HEK293 (cell line): ENCODE results near the gene CACNA1C.

Experiments
- CTCF ChIA-PET: fragments of 350-600 bp; formaldehyde crosslinking; extraction: SDS; loops from one replicate; lab custom pipeline; 2021; ENCODE audit warnings: antibody characterized with exemption; lab: Yijun Ruan, JAX
- POLR2A ChIA-PET: fragments of 300-600 bp; formaldehyde crosslinking; extraction: SDS; loops from one replicate; lab custom pipeline; 2020; ENCODE audit warnings: antibody characterized with exemption, inconsistent platforms; lab: Yijun Ruan, JAX
- H3K27ac ChIP-seq: fragments of 200-500 bp; sonication (Bioruptor generic); 2 replicates; pipeline ENCODE4 v1.5.1; 2014; ENCODE audit warnings: low read depth, low read length, control low read depth, inconsistent platforms; ENCODE audit errors: extremely low read depth
- H3K36me3 ChIP-seq, 2 experiments: fragments of 200-500 bp in 1 of 2; sonication (Bioruptor generic) in 1 of 2; 1 replicate in 1 of 2; 2 replicates in 1 of 2; pipeline ENCODE4 v1.5.1; 2014 to 2017; ENCODE audit warnings: inconsistent platforms in 2 of 2, low read length in 2 of 2; ENCODE audit not compliant: control insufficient read depth in 2 of 2, insufficient read depth in 1 of 2
- H3K4me1 ChIP-seq: fragments of 200-500 bp; sonication (Bioruptor generic); 2 replicates; pipeline ENCODE4 v1.5.1; 2014; ENCODE audit warnings: mild to moderate bottlenecking, low read length, inconsistent platforms; ENCODE audit not compliant: control insufficient read depth, insufficient read depth
- H3K4me3 ChIP-seq: 2 replicates; pipeline ENCODE4 v1.5.1; 2011; ENCODE audit warnings: low read depth, mild to moderate bottlenecking, control low read depth, low read length, moderate library complexity
- H3K9me3 ChIP-seq: fragments of 200-500 bp; sonication (Bioruptor generic); 2 replicates; pipeline ENCODE4 v1.5.1; 2014; ENCODE audit warnings: low read depth, low read length, inconsistent platforms; ENCODE audit not compliant: control insufficient read depth, insufficient read depth
- BCL11B ChIP-seq: fragments of 450-650 bp; formaldehyde crosslinking; IDR thresholded peaks from 2 replicates; pipeline ENCODE4 v1.5.1; 2016; ENCODE audit warnings: low read depth, missing biosample characterization, missing genetic modification characterization
- EGR2 ChIP-seq: fragments of 450-650 bp; formaldehyde crosslinking; IDR thresholded peaks from 2 replicates; pipeline ENCODE4 v1.5.1; 2016; ENCODE audit warnings: low read depth, missing biosample characterization, missing genetic modification characterization
- HOXA7 ChIP-seq: sonication (generic); formaldehyde crosslinking; IDR thresholded peaks from 2 replicates; pipeline ENCODE4 v1.8.1; 2022; ENCODE audit warnings: missing genetic modification reagents, borderline replicate concordance
- HOXC10 ChIP-seq: sonication (generic); formaldehyde crosslinking; IDR thresholded peaks from 2 replicates; pipeline ENCODE4 v1.8.1; 2023; ENCODE audit warnings: mild to moderate bottlenecking, missing genetic modification reagents
- KLF16 ChIP-seq: fragments of 450-650 bp; formaldehyde crosslinking; IDR thresholded peaks from 2 replicates; pipeline ENCODE4 v1.5.1; 2017; ENCODE audit warnings: missing biosample characterization, missing genetic modification characterization
- KLF7 ChIP-seq: fragments of 450-650 bp; formaldehyde crosslinking; IDR thresholded peaks from 2 replicates; pipeline ENCODE4 v1.5.1; 2016; ENCODE audit warnings: missing biosample characterization, missing genetic modification characterization, borderline replicate concordance
- RBAK ChIP-seq: fragments of 450-650 bp; formaldehyde crosslinking; IDR thresholded peaks from 2 replicates; pipeline ENCODE4 v1.5.1; 2016; ENCODE audit warnings: missing biosample characterization, missing genetic modification characterization
- SALL2 ChIP-seq: fragments of 450-650 bp; formaldehyde crosslinking; IDR thresholded peaks from 2 replicates; pipeline ENCODE4 v1.5.0; 2017; ENCODE audit warnings: missing biosample characterization, mild to moderate bottlenecking, missing genetic modification characterization, borderline replicate concordance
- SP7 ChIP-seq: fragments of 450-650 bp; formaldehyde crosslinking; IDR thresholded peaks from 2 replicates; pipeline ENCODE4 v1.5.1; 2016; ENCODE audit warnings: missing biosample characterization, missing genetic modification characterization
- YY1 ChIP-seq: fragments of 450-650 bp; formaldehyde crosslinking; IDR thresholded peaks from 2 replicates; pipeline ENCODE4 v1.5.1; 2018; ENCODE audit warnings: missing biosample characterization, missing genetic modification characterization
- ZBTB17 ChIP-seq: fragments of 450-650 bp; formaldehyde crosslinking; IDR thresholded peaks from 2 replicates; pipeline ENCODE4 v1.5.1; 2016; ENCODE audit warnings: missing biosample characterization, missing genetic modification characterization
- ZNF148 ChIP-seq: fragments of 450-650 bp; formaldehyde crosslinking; IDR thresholded peaks from 2 replicates; pipeline ENCODE4 v1.5.0; 2017; ENCODE audit warnings: missing biosample characterization, missing genetic modification characterization, borderline replicate concordance
- ZNF175 ChIP-seq: fragments of 450-650 bp; formaldehyde crosslinking; IDR thresholded peaks from 2 replicates; pipeline ENCODE4 v1.5.1; 2016; ENCODE audit warnings: missing biosample characterization, missing genetic modification characterization
- ZNF211 ChIP-seq: fragments of 450-650 bp; formaldehyde crosslinking; IDR thresholded peaks from 2 replicates; pipeline ENCODE4 v1.5.1; 2016; ENCODE audit warnings: low read depth, missing biosample characterization, missing genetic modification characterization
- ZNF311 ChIP-seq: fragments of 450-650 bp; formaldehyde crosslinking; IDR thresholded peaks from 2 replicates; pipeline ENCODE4 v1.5.1; 2017; ENCODE audit warnings: missing biosample characterization, missing genetic modification characterization, borderline replicate concordance
- ZNF362 ChIP-seq: fragments of 450-650 bp; formaldehyde crosslinking; IDR thresholded peaks from 2 replicates; pipeline ENCODE4 v1.5.1; 2016; ENCODE audit warnings: missing biosample characterization, missing genetic modification characterization
- ZNF398 ChIP-seq: fragments of 450-650 bp; formaldehyde crosslinking; IDR thresholded peaks from 2 replicates; pipeline ENCODE4 v1.5.1; 2017; ENCODE audit warnings: missing biosample characterization, missing genetic modification characterization
- ZNF426 ChIP-seq: fragments of 450-650 bp; formaldehyde crosslinking; IDR thresholded peaks from 2 replicates; pipeline ENCODE4 v1.5.1; 2017; ENCODE audit warnings: missing biosample characterization, missing genetic modification characterization, mild to moderate bottlenecking, inconsistent platforms, moderate library complexity
- ZNF433 ChIP-seq: fragments of 450-650 bp; formaldehyde crosslinking; IDR thresholded peaks from 2 replicates; pipeline ENCODE4 v1.5.1; 2016; ENCODE audit warnings: missing biosample characterization, missing genetic modification characterization, low read depth
- ZNF585B ChIP-seq: fragments of 450-650 bp; formaldehyde crosslinking; IDR thresholded peaks from 2 replicates; pipeline ENCODE4 v1.5.1; 2016; ENCODE audit warnings: missing biosample characterization, missing genetic modification characterization
- ZNF777 ChIP-seq: fragments of 450-650 bp; formaldehyde crosslinking; IDR thresholded peaks from 2 replicates; pipeline ENCODE4 v1.5.1; 2017; ENCODE audit warnings: missing biosample characterization, missing genetic modification characterization, borderline replicate concordance
- ZNF843 ChIP-seq: fragments of 450-650 bp; formaldehyde crosslinking; IDR thresholded peaks from 2 replicates; pipeline ENCODE4 v1.5.1; 2016; ENCODE audit warnings: missing biosample characterization, missing genetic modification characterization
- ZXDB ChIP-seq: fragments of 450-650 bp; formaldehyde crosslinking; IDR thresholded peaks from 2 replicates; pipeline ENCODE4 v1.5.1; 2016; ENCODE audit warnings: missing biosample characterization, missing genetic modification characterization

Gene CACNA1C

GRCh38 chr12:2487278-2487677 lies 434.5 kb downstream of the CACNA1C start:
- POLR2A ChIA-PET: no interaction called here
- CTCF ChIA-PET: interaction anchor here (0.6 to 0.8 kb wide), 2 partner anchors 92 to 147 kb away, joined by 3 read pairs; no protein-coding TSS in a partner anchor

GRCh38 chr12:2488131-2488530 lies 435.3 kb downstream of the CACNA1C start:
- TF ChIP-seq ZNF398 (tag by site-specific recombination) (no peak), ZNF311 (tag by site-specific recombination) (no peak), HOXC10 (CRISPR knock-in tag) (no peak), ZNF585B (tag by site-specific recombination) (no peak), EGR2 (no peak), SP7 (tag by site-specific recombination) (no peak), KLF7 (tag by site-specific recombination) (no peak), ZNF362 (tag by site-specific recombination) (no peak), ZNF433 (tag by site-specific recombination) (no peak), BCL11B (tag by site-specific recombination) (no peak), ZBTB17 (no peak)

More at GRCh38 chr12:2487278-2487677, 434.5 kb downstream of the CACNA1C start:
- no peak for TF ChIP-seq KLF16 (tag by site-specific recombination)
- no peak for TF ChIP-seq ZNF148 (tag by site-specific recombination)
- TF ChIP-seq YY1 (tag by site-specific recombination): no peak
- no peak for TF ChIP-seq HOXA7 (CRISPR knock-in tag)
- no peak for TF ChIP-seq ZNF426 (tag by site-specific recombination)
- TF ChIP-seq ZNF211 (tag by site-specific recombination): no peak
- no peak for TF ChIP-seq RBAK (tag by site-specific recombination)
- TF ChIP-seq ZXDB (tag by site-specific recombination): no peak
- no peak for TF ChIP-seq KLF7 (tag by site-specific recombination)
- no peak for TF ChIP-seq ZNF175 (tag by site-specific recombination)
- TF ChIP-seq ZNF777 (tag by site-specific recombination): no peak
- TF ChIP-seq SALL2: no peak
- no peak for TF ChIP-seq ZNF843
- H3K4me1 ChIP-seq: no peaks in the 10 kb centered on the region
- H3K4me3 ChIP-seq: no peak overlapping the region
- no peaks in the 10 kb centered on the region for H3K9me3 ChIP-seq
- H3K27ac ChIP-seq: no peak overlapping the region
- no peaks in the 10 kb centered on the region for H3K36me3 ChIP-seq

More at GRCh38 chr12:2488131-2488530, 435.3 kb downstream of the CACNA1C start:
- no peaks in the 10 kb centered on the region for H3K9me3 ChIP-seq
- CTCF ChIA-PET: interaction anchor here (0.6 kb wide), 1 partner anchor 118 kb away, joined by 3 read pairs; no protein-coding TSS in a partner anchor
- no peaks in the 10 kb centered on the region for H3K36me3 ChIP-seq
- H3K4me3 ChIP-seq: no peak overlapping the region
- no peak overlapping the region for H3K27ac ChIP-seq
- POLR2A ChIA-PET: no interaction called here
- no peaks in the 10 kb centered on the region for H3K4me1 ChIP-seq
